WTC11 (cell line): Measurements from ENCODE around the gene PRXL2B. TPM values are rescaled to one million over a fixed set of nuclear protein-coding genes. Genes with fewer than 3 reads are reported as not detected.

Experiments
- ATAC-seq: fragments of 200-7000 bp; cut with Tn5 transposase; 2 replicates; pipeline ENCODE4 v1.10.0; 2021; ENCODE audit warnings: mild to moderate bottlenecking, moderate library complexity
- CTCF ChIA-PET: fragments of 300-600 bp; sonication (Branson Sonifier 250); formaldehyde crosslinking; loops from one replicate; lab custom pipeline; 2021; ENCODE audit warnings: antibody characterized with exemption; lab: Charles Lee
- POLR2A ChIA-PET: fragments of 350-600 bp; sonication (Branson Sonifier 250); formaldehyde crosslinking; loops from one replicate; lab custom pipeline; 2021; ENCODE audit warnings: antibody characterized with exemption; lab: Charles Lee
- DNase-seq: peaks from one replicate; pipeline ENCODE4 v3.0.0; 2021; ENCODE audit warnings: low spot score
- H3K27ac Mint-ChIP-seq: 2 replicates; pipeline ENCODE4 v1.8.0; 2021; ENCODE audit warnings: mixed read lengths
- H3K27me3 Mint-ChIP-seq: 2 replicates; pipeline ENCODE4 v1.8.0; 2021; ENCODE audit warnings: low read depth, mild to moderate bottlenecking, moderate library complexity, mixed read lengths
- H3K36me3 Mint-ChIP-seq: 2 replicates; pipeline ENCODE4 v1.8.0; 2021; ENCODE audit warnings: mixed read lengths
- H3K4me1 Mint-ChIP-seq: 2 replicates; pipeline ENCODE4 v1.8.0; 2022; ENCODE audit warnings: mixed read lengths
- H3K4me3 Mint-ChIP-seq: 2 replicates; pipeline ENCODE4 v1.8.0; 2021; ENCODE audit warnings: mild to moderate bottlenecking, moderate library complexity, mixed read lengths
- H3K9me3 Mint-ChIP-seq: 2 replicates; pipeline ENCODE4 v1.8.0; 2021; ENCODE audit warnings: mixed read lengths
- AR ChIP-seq: fragments of 250-450 bp; sonication (Bioruptor Pico); IDR thresholded peaks from 2 replicates; pipeline ENCODE4 v1.9.0; 2021; ENCODE audit warnings: mild to moderate bottlenecking
- ATF2 ChIP-seq: sonication (generic); formaldehyde crosslinking; IDR thresholded peaks from 2 replicates; pipeline ENCODE4 v1.8.1; 2022; ENCODE audit warnings: low read depth, missing genetic modification reagents, borderline replicate concordance
- ELF4 ChIP-seq: sonication (generic); formaldehyde crosslinking; IDR thresholded peaks from 2 replicates; pipeline ENCODE4 v1.8.1; 2022; ENCODE audit warnings: low read depth, mild to moderate bottlenecking, moderate library complexity, missing genetic modification reagents
- ESRRA ChIP-seq: sonication (generic); formaldehyde crosslinking; IDR thresholded peaks from 2 replicates; pipeline ENCODE4 v1.8.1; 2022; ENCODE audit warnings: mild to moderate bottlenecking, missing genetic modification reagents, borderline replicate concordance
- HMGA2 ChIP-seq: fragments of 250-450 bp; sonication (Bioruptor Pico); IDR thresholded peaks from 2 replicates; pipeline ENCODE4 v1.4.0; 2021; ENCODE audit warnings: mild to moderate bottlenecking, moderate library complexity
- HMGXB4 ChIP-seq: sonication (generic); formaldehyde crosslinking; IDR thresholded peaks from 2 replicates; pipeline ENCODE4 v1.8.1; 2023; ENCODE audit warnings: mild to moderate bottlenecking, moderate library complexity, missing genetic modification reagents
- MYBL2 ChIP-seq: sonication (generic); formaldehyde crosslinking; IDR thresholded peaks from 2 replicates; pipeline ENCODE4 v1.8.1; 2023; ENCODE audit warnings: mild to moderate bottlenecking, moderate library complexity, missing genetic modification reagents
- NR3C1 ChIP-seq: sonication (generic); formaldehyde crosslinking; conservative IDR thresholded peaks from 2 replicates; pipeline ENCODE4 v1.8.1; 2023; ENCODE audit warnings: low read depth, mild to moderate bottlenecking, missing genetic modification reagents
- SMAD3 ChIP-seq: sonication (generic); formaldehyde crosslinking; IDR thresholded peaks from 2 replicates; pipeline ENCODE4 v1.8.0; 2022; ENCODE audit warnings: missing genetic modification reagents, mild to moderate bottlenecking, borderline replicate concordance
- TEAD4 ChIP-seq: sonication (generic); formaldehyde crosslinking; IDR thresholded peaks from 2 replicates; pipeline ENCODE4 v1.8.0; 2022; ENCODE audit warnings: mild to moderate bottlenecking, missing genetic modification reagents
- ZMAT4 ChIP-seq: fragments of 250-450 bp; sonication (Bioruptor Pico); IDR thresholded peaks from 2 replicates; pipeline ENCODE4 v1.9.0; 2021; ENCODE audit warnings: mild to moderate bottlenecking
- ZNF423 ChIP-seq: fragments of 250-450 bp; sonication (Bioruptor Pico); IDR thresholded peaks from 2 replicates; pipeline ENCODE4 v2.1.2; 2022; ENCODE audit warnings: mild to moderate bottlenecking, moderate library complexity
- ZNF532 ChIP-seq: fragments of 250-450 bp; sonication (Bioruptor Pico); IDR thresholded peaks from 2 replicates; pipeline ENCODE4 v1.9.0; 2021; ENCODE audit warnings: mild to moderate bottlenecking, borderline replicate concordance
- total RNA-seq: library from RNA; stranded (reverse); gene quantifications from 3 replicates; pipeline ENCODE4 v1.2.3, GENCODE V29; 2021

The PRXL2B gene
- total RNA-seq, 1 experiment from 2014 or later: 50.3 TPM

GRCh38 chr1:2611621-2612437 is 25.3 kb downstream of the PRXL2B start:
- ChIA-PET CTCF (no interaction called here), POLR2A (no interaction called here)
- Mint-ChIP-seq H3K27me3 (peaks cover 12% of the 10 kb centered on the region), H3K36me3 (peaks cover 24% of the 10 kb centered on the region), H3K9me3 (peaks cover 47% of the 10 kb centered on the region), H3K4me1 (no peaks in the 10 kb centered on the region), H3K27ac (no peak overlapping the region), H3K4me3 (no peak overlapping the region)
- no peak for DNase-seq
- TF ChIP-seq SMAD3 (CRISPR knock-in tag) (no peak), ZNF532 (CRISPR knock-in tag) (no peak), ZNF423 (CRISPR knock-in tag) (no peak), AR (CRISPR knock-in tag) (no peak), ZMAT4 (CRISPR knock-in tag) (no peak), HMGA2 (CRISPR knock-in tag) (no peak), NR3C1 (no peak), MYBL2 (CRISPR knock-in tag) (no peak), TEAD4 (CRISPR knock-in tag) (no peak), ESRRA (CRISPR knock-in tag) (no peak), ELF4 (CRISPR knock-in tag) (no peak), ATF2 (CRISPR knock-in tag) (no peak), HMGXB4 (CRISPR knock-in tag) (no peak)
- ATAC-seq: no peak
